ENCODE data around the gene SCAMP2.

DNA sequence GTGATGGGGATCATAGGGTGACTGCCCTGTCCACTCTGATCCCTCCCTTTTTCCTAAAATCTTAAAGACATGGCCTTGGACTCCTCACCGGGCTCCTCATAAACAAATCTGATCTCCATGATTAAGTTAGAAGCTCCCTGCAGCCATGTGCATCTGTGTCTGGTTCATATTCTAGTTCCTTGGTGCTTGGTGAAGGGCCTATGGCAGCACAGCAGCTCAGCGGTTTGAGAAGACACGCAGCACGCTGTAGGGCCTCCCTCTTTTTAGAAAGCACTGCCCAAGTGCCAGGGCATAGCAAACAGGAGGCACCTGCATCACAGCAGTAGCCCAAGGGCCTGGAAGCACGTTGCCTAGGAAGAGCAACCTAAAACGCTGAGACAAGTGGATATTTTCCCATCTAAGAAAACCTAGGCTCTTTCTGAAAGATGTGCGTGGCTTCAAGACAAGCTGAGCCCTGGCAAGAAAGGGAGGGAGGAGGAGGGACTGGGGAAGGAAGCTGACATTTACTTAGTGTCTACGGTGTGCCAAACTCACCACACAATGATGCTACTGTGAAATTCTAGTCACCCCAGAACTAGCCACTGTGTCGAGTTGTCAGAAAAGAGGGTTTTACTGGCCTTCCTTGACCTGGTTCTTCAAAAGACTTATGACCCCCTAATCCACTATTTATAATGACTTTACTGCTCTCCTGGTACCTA, 15.3 kb downstream of the SCAMP2 start:
- TF ChIP-seq, protein P1, sequence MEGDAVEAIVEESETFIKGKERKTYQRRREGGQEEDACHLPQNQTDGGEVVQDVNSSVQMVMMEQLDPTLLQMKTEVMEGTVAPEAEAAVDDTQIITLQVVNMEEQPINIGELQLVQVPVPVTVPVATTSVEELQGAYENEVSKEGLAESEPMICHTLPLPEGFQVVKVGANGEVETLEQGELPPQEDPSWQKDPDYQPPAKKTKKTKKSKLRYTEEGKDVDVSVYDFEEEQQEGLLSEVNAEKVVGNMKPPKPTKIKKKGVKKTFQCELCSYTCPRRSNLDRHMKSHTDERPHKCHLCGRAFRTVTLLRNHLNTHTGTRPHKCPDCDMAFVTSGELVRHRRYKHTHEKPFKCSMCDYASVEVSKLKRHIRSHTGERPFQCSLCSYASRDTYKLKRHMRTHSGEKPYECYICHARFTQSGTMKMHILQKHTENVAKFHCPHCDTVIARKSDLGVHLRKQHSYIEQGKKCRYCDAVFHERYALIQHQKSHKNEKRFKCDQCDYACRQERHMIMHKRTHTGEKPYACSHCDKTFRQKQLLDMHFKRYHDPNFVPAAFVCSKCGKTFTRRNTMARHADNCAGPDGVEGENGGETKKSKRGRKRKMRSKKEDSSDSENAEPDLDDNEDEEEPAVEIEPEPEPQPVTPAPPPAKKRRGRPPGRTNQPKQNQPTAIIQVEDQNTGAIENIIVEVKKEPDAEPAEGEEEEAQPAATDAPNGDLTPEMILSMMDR (conservative IDR thresholded peaks at IDR 0.05 in 1 of 2, IDR thresholded peaks at IDR 0.05 in 1 of 2; ENCODE audit: extremely low read depth in 1 of 2, insufficient read depth in 1 of 2, low read depth in 1 of 2, low read length in 2 of 2): no peak
- no peak for TF ChIP-seq EZH2 (IDR thresholded peaks at IDR 0.05; ENCODE audit: borderline replicate concordance, low read length)
